GM10847 (cell line): ENCODE data around the gene OR52B2.

Experiments used
- POLR2A ChIP-seq: IDR thresholded peaks from 2 replicates; pipeline ENCODE4 v1.6.1; 2011; ENCODE audit not compliant: insufficient read length; ENCODE audit errors: extremely low read depth

Gene OR52B2

GRCh38 chr11:6170226-6170625, at the start of gene OR52B2:
Gene OR52B2 (minus strand): TSS chr11:6170326. CDS start chr11:6170326, 0 bp downstream.
- TF ChIP-seq POLR2A, result no peak

DNA sequence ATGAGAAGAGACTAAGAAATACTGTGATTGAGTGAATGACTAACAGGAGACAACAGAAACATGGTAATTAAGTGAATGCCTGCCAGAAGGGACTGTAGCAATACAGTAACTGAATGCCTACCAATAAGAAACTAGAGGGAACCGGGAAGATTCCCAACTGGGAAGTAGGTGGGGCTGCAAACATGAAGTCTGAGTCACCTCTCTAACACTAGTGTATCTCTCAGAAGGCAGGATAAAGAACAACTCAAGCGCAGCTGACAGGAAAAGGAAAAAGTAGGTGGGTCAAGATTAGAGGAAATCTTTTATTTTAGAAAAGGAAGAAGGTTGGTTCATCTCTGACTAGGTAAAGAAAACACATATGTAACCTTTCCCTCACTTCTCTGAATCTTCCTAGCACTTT, 49.2 kb upstream of the OR52B2 start:
- TF ChIP-seq POLR2A, result no peak

- TF ChIP-seq POLR2A, result no peak
Measured at GRCh38 chr11:6217722-6218121, 47.6 kb upstream of the OR52B2 start.

DNA sequence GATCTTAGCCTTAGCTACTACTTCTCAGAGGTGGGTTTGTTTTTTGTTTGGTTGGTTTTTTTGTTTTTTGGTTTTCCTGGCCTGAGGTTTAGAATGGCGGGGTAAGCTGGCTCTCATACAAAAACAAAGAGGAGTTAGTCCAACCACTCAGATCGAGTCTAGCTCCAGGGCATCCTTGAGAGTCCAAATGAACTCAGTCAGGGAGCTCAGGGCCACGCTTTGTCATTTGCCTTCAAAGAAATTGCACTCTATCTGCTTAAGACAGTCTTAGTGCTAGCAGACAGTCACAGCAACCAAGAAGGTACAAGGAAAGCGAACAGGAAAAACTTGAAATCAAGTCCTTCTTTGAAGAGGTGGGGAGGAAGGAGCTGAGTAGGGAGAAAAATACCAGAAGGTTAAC, 46.4 kb upstream of the OR52B2 start:
- no peak for TF ChIP-seq POLR2A

DNA sequence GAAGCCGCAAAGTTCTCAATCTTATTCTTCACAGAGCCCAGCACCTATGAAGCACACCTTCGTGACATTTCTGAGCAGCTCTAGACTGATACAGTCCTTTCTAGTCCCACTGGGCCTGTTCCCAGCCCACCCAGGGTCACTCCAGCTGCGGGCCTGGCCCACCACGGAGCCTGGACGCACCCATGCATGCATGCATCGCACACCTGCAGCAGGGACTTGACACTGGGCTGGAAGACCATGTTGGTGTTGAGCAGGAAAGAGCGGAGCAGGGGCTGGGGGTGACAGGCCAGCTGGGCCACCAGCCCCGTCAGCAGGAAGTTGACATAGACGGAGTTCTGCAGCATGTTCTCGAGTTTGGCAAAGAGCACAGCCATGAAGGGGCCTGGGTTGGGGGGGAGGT, 44.4 kb upstream of the OR52B2 start:
- TF ChIP-seq POLR2A, result no peak

DNA sequence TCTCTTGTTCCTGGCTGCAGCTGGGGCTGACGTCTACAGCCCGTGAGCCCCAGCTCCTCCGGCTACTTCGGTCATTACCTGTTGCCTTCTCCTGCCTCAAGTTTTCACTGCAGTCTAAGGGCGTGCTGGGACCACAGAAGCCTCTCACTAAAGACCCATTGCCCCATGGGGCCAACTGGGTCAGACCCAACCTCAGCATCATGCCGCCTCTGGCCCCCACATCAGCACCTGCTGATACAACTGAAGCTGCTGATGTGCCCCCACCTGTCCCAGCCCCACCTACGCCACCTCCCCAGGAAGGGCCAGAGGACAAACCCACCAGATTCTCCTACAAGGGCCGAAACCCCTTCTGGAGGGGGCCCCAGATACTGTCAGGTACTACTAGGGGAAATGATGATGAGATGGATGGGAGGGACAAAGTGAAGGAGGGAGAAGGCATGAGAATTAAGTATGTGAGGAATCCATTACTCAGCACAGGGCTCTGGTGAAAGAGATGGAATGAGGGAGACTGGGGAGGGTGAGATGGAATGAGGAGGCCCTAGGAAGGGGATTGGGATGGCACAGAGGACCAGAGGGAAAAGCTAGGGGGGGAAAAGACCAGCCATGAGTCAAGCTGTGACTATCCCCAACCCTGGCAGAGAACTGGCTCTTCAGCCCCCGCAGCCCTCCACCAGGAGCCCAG, 40.3 kb upstream of the OR52B2 start:
- TF ChIP-seq POLR2A, result no peak

- TF ChIP-seq POLR2A, result no peak
Measured at GRCh38 chr11:6209801-6210200, 39.7 kb upstream of the OR52B2 start.

DNA sequence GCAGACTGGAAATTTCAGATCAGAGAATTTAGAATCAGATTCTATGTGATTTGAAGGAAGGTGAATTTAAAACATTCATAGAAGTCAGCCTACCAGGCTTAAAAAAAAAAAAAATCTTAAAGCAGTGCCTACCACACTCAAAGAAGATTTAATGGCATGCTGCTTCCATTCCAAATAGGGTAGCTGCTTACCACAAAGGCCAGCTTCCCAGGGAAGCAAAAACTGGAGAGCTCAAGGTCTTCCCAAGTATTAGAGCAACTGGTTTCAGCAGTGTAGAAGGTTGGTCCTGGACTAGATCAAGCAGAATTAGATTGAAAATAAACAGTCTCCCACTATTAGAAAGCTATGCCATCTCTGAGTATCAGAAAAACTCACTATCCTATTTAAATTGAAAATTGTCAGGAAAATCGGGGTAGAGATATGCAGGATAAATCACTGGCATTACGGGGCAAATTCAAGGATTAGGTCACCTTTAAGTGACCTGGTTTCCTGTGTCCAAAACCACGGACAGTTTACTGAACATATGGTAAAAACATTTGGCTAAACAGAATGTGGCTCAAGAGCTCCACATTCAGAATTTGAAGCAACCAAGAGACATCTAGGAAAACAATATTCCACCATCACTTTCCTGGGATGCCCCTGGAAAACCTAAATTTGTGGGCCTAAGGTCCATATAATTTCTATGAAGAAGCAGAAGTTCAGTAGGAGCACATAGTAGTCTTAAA, 36.5 kb upstream of the OR52B2 start:
- TF ChIP-seq POLR2A, result no peak

DNA sequence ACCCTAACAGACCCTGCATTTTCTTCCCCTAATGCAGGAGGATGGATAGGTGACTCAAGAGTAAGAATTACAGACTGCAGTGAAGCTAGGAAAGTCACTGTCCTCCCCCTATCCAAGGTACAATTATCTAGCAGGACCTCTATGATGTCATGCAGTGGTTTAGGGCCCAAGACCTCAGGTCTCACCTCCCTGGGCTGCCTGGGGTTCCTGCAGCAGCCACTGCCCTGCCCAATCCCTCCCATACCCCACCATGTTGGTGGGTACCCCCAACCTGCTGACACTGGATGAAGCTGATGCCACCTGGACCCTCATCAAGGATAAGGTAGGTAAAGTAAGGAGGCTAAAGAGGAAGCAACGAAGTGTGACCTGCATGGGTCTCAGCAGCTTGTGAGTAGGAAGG, 35.2 kb upstream of the OR52B2 start, which contains the start of gene C11orf42:
C11orf42 (plus strand) TSS at position 192 of the 400 bp plus-strand sequence; CDS start at position 251, 59 bp downstream.
- no peak for TF ChIP-seq POLR2A

GRCh38 chr11:6204706-6205105, 34.6 kb upstream of the OR52B2 start:
- no peak for TF ChIP-seq POLR2A

DNA sequence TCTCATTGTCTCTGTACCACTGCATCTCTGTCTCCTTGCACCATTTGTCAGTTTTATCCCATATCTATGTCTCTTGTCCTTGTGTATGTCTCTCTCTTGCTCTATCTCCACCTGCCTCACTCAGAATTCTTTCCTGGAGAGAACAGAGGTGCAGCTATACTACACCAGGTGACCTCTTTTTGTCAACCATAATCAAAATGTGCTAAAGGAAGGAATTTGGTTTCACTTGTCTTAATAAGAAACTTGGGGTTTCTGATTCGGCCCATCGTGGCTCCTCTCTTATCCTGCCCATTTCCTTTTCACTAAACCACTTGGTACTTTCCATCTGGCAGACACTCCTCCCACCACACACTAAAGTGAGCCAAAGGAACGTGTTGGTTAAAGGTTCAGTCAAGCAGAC, 33.2 kb upstream of the OR52B2 start:
- TF ChIP-seq POLR2A, result no peak

GRCh38 chr11:6202041-6202440, 31.9 kb upstream of the OR52B2 start:
- no peak for TF ChIP-seq POLR2A

DNA sequence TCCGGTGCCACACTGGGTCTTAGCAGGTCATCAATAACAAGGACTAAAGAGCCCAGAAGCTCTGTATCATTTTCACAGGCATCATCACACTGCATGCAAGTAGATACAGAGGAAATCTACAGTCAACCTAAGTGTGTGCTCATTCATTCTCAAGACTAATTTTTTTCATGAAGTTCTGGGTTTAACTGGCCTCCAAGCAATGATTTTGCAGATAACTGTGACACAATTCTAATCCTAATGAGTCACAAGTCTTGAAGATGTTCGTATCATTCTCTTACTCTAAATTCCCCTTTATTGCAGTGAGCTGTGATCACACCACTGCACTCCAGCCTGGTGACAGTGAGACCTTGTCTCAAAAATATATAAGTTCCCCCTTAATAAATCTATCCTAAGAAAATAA, 31.4 kb upstream of the OR52B2 start:
- TF ChIP-seq POLR2A, result no peak

- TF ChIP-seq POLR2A, result no peak
Measured at GRCh38 chr11:6200975-6201374, 30.8 kb upstream of the OR52B2 start.

DNA sequence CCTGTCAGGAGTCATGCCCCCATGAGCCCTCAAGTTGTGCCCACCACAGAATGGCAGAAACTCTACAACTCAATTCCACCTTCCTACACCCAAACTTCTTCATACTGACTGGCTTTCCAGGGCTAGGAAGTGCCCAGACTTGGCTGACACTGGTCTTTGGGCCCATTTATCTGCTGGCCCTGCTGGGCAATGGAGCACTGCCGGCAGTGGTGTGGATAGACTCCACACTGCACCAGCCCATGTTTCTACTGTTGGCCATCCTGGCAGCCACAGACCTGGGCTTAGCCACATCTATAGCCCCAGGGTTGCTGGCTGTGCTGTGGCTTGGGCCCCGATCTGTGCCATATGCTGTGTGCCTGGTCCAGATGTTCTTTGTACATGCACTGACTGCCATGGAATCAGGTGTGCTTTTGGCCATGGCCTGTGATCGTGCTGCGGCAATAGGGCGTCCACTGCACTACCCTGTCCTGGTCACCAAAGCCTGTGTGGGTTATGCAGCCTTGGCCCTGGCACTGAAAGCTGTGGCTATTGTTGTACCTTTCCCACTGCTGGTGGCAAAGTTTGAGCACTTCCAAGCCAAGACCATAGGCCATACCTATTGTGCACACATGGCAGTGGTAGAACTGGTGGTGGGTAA, 29.2 kb upstream of the OR52B2 start, which contains the start of gene OR52W1:
OR52W1 (plus strand) TSS at position 51 of the 637 bp plus-strand sequence; CDS start at position 51, 0 bp downstream.
- no peak for TF ChIP-seq POLR2A
